ENCODE measurements around the gene DNAJA3.

DNA sequence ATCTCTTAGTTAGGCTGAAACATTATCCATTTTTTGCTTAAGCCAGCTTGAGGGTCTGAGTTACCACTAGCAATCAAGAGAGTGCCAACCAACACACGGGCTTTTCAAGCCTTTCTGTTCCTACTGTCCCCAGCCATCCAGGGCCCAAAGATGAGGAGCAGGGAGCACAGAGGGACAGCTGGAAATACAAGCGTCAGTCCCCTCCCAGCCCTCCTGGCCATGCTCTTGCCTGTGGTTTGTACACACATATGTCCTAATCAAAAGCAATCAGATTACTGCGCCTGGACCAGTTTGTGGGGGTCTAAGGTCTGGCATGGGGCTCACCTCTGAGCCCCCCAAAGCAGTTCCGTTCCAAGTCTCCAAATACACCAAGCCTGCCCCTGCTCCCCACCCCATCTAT lies 12.8 kb upstream of the DNAJA3 start:
- TF ChIP-seq, protein P1, sequence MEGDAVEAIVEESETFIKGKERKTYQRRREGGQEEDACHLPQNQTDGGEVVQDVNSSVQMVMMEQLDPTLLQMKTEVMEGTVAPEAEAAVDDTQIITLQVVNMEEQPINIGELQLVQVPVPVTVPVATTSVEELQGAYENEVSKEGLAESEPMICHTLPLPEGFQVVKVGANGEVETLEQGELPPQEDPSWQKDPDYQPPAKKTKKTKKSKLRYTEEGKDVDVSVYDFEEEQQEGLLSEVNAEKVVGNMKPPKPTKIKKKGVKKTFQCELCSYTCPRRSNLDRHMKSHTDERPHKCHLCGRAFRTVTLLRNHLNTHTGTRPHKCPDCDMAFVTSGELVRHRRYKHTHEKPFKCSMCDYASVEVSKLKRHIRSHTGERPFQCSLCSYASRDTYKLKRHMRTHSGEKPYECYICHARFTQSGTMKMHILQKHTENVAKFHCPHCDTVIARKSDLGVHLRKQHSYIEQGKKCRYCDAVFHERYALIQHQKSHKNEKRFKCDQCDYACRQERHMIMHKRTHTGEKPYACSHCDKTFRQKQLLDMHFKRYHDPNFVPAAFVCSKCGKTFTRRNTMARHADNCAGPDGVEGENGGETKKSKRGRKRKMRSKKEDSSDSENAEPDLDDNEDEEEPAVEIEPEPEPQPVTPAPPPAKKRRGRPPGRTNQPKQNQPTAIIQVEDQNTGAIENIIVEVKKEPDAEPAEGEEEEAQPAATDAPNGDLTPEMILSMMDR (IDR thresholded peaks at IDR 0.05) = no peak
- no peak for TF ChIP-seq POLR2AphosphoS5 (IDR thresholded peaks at IDR 0.05)
